ENCODE data around the gene TYMP. TPM values are rescaled to one million over a fixed set of nuclear protein-coding genes. Genes with fewer than 3 reads are reported as not detected.
"Not testable (repeated sequence)": the region's sequence is repeated elsewhere in the genome, so short reads cannot be mapped to it uniquely, and the experiment has no call there.

The TYMP gene
- total RNA-seq, 2 donors from 2014 or later, result 71.5 to 101 TPM

GRCh38 chr22:50523806-50524675 lies 5.8 kb downstream of the TYMP start:
- DNase-seq (no peak), ATAC-seq (replicated peaks in 1 of 2) (no peak)
- Mint-ChIP-seq H3K4me1 (ENCODE audit: low read depth) (peaks cover 39% of the 10 kb centered on the region), H3K4me3 (peak overlapping the region; percentile 90 to 96), H3K27ac (peak overlapping the region; percentile 94), H3K36me3 (ENCODE audit: insufficient read depth in 2 of 2) (peaks cover 11 to 24% of the 10 kb centered on the region in 2 donors), H3K9me3 (no peaks in the 10 kb centered on the region), H3K27me3 (ENCODE audit: low read depth) (no peaks in the 10 kb centered on the region)

GRCh38 chr22:50523458-50523805 lies 6.4 kb downstream of the TYMP start:
- H3K9me3 Mint-ChIP-seq, result no peaks in the 10 kb centered on the region
- H3K27ac Mint-ChIP-seq, result no peak overlapping the region
- peaks cover 9 to 22% of the 10 kb centered on the region in 2 donors for H3K36me3 Mint-ChIP-seq (ENCODE audit: insufficient read depth in 2 of 2)
- H3K4me3 Mint-ChIP-seq, result peak overlapping the region; percentile 29 to 96
- ATAC-seq (replicated peaks in 1 of 2) (no peak), DNase-seq (no peak)
- H3K4me1 Mint-ChIP-seq (ENCODE audit: low read depth), result peaks cover 34% of the 10 kb centered on the region
- no peaks in the 10 kb centered on the region for H3K27me3 Mint-ChIP-seq (ENCODE audit: low read depth)

GRCh38 chr22:50522806-50523438 lies 6.9 kb downstream of the TYMP start:
- DNase-seq, result no peak
- Mint-ChIP-seq H3K9me3 (no peaks in the 10 kb centered on the region), H3K27ac (no peak overlapping the region), H3K27me3 (ENCODE audit: low read depth) (no peaks in the 10 kb centered on the region), H3K4me1 (ENCODE audit: low read depth) (peaks cover 31% of the 10 kb centered on the region), H3K36me3 (ENCODE audit: insufficient read depth in 2 of 2) (peaks cover 5 to 21% of the 10 kb centered on the region in 2 donors), H3K4me3 (peak overlapping the region; percentile 29)
- ATAC-seq (replicated peaks in 1 of 2), result no peak

GRCh38 chr22:50522208-50522805 lies 7.5 kb downstream of the TYMP start:
- no peaks in the 10 kb centered on the region for H3K9me3 Mint-ChIP-seq
- DNase-seq (no peak), ATAC-seq (replicated peaks in 1 of 2) (no peak)
- H3K4me1 Mint-ChIP-seq (ENCODE audit: low read depth), result peaks cover 25% of the 10 kb centered on the region
- no peak overlapping the region for H3K4me3 Mint-ChIP-seq
- H3K27ac Mint-ChIP-seq, result no peak overlapping the region
- peaks cover 4 to 18% of the 10 kb centered on the region in 2 donors for H3K36me3 Mint-ChIP-seq (ENCODE audit: insufficient read depth in 2 of 2)
- H3K27me3 Mint-ChIP-seq (ENCODE audit: low read depth), result no peaks in the 10 kb centered on the region

GRCh38 chr22:50521710-50522109 lies 8.1 kb downstream of the TYMP start:
- peaks cover 19% of the 10 kb centered on the region for H3K4me1 Mint-ChIP-seq (ENCODE audit: low read depth)
- no peak for ATAC-seq (replicated peaks in 1 of 2)
- DNase-seq, result no peak
- H3K27ac Mint-ChIP-seq, result no peak overlapping the region
- no peak overlapping the region for H3K4me3 Mint-ChIP-seq
- no peaks in the 10 kb centered on the region for H3K9me3 Mint-ChIP-seq
- H3K36me3 Mint-ChIP-seq (ENCODE audit: insufficient read depth in 2 of 2), result peaks cover 4 to 16% of the 10 kb centered on the region in 2 donors
- H3K27me3 Mint-ChIP-seq (ENCODE audit: low read depth), result no peaks in the 10 kb centered on the region

- no peak for DNase-seq
- Mint-ChIP-seq H3K27ac (no peak overlapping the region), H3K36me3 (ENCODE audit: insufficient read depth in 2 of 2) (peaks cover 4 to 21% of the 10 kb centered on the region in 2 donors), H3K4me1 (ENCODE audit: low read depth) (peaks cover 19% of the 10 kb centered on the region), H3K27me3 (ENCODE audit: low read depth) (no peaks in the 10 kb centered on the region), H3K9me3 (no peaks in the 10 kb centered on the region), H3K4me3 (no peak overlapping the region)
- no peak for ATAC-seq (replicated peaks in 1 of 2)
Observed at GRCh38 chr22:50520826-50521453, 8.9 kb downstream of the TYMP start.

- not testable (repeated sequence) for H3K27ac Mint-ChIP-seq; H3K4me3 Mint-ChIP-seq; H3K27me3 Mint-ChIP-seq (ENCODE audit: low read depth); DNase-seq; H3K9me3 Mint-ChIP-seq; ATAC-seq (replicated peaks in 1 of 2)
- Mint-ChIP-seq H3K4me1 (ENCODE audit: low read depth) (peaks cover 25% of the 10 kb centered on the region), H3K36me3 (ENCODE audit: insufficient read depth in 2 of 2) (peaks cover 4 to 24% of the 10 kb centered on the region in 2 donors)
Observed at GRCh38 chr22:50520184-50520583, 9.6 kb downstream of the TYMP start.

GRCh38 chr22:50519151-50519550 lies 10.7 kb downstream of the TYMP start:
- ATAC-seq (replicated peaks in 1 of 2) (no peak), DNase-seq (no peak)
- Mint-ChIP-seq H3K4me3 (no peak overlapping the region), H3K9me3 (no peaks in the 10 kb centered on the region), H3K4me1 (ENCODE audit: low read depth) (peaks cover 24% of the 10 kb centered on the region), H3K36me3 (ENCODE audit: insufficient read depth in 2 of 2) (peaks cover 3 to 27% of the 10 kb centered on the region in 2 donors), H3K27ac (no peak overlapping the region), H3K27me3 (ENCODE audit: low read depth) (no peaks in the 10 kb centered on the region)

- peaks cover 3 to 29% of the 10 kb centered on the region in 2 donors for H3K36me3 Mint-ChIP-seq (ENCODE audit: insufficient read depth in 2 of 2)
- DNase-seq (no peak), ATAC-seq (replicated peaks in 1 of 2) (no peak)
- H3K4me3 Mint-ChIP-seq, result no peak overlapping the region
- H3K27me3 Mint-ChIP-seq (ENCODE audit: low read depth), result no peaks in the 10 kb centered on the region
- H3K27ac Mint-ChIP-seq, result no peak overlapping the region
- H3K4me1 Mint-ChIP-seq (ENCODE audit: low read depth), result peaks cover 25% of the 10 kb centered on the region
- H3K9me3 Mint-ChIP-seq, result no peaks in the 10 kb centered on the region
Observed at GRCh38 chr22:50518606-50519005, 11.2 kb downstream of the TYMP start.

GRCh38 chr22:50517495-50518260 lies 12.1 kb downstream of the TYMP start:
- Mint-ChIP-seq H3K27ac (no peak overlapping the region), H3K27me3 (ENCODE audit: low read depth) (no peaks in the 10 kb centered on the region), H3K4me1 (ENCODE audit: low read depth) (peaks cover 26% of the 10 kb centered on the region), H3K36me3 (ENCODE audit: insufficient read depth in 2 of 2) (peaks cover 3 to 27% of the 10 kb centered on the region in 2 donors), H3K9me3 (no peaks in the 10 kb centered on the region), H3K4me3 (no peak overlapping the region)
- DNase-seq (no peak), ATAC-seq (replicated peaks in 1 of 2) (no peak)

GRCh38 chr22:50516891-50517290 lies 12.9 kb downstream of the TYMP start:
- Mint-ChIP-seq H3K27ac (no peak overlapping the region), H3K9me3 (no peaks in the 10 kb centered on the region), H3K36me3 (ENCODE audit: insufficient read depth in 2 of 2) (peaks cover 6 to 32% of the 10 kb centered on the region in 2 donors), H3K4me3 (no peak overlapping the region), H3K27me3 (ENCODE audit: low read depth) (no peaks in the 10 kb centered on the region), H3K4me1 (ENCODE audit: low read depth) (peaks cover 34% of the 10 kb centered on the region)
- no peak for ATAC-seq (replicated peaks in 1 of 2)
- DNase-seq, result no peak

GRCh38 chr22:50516068-50516467 lies 13.7 kb downstream of the TYMP start:
- ATAC-seq (replicated peaks in 1 of 2), result no peak
- Mint-ChIP-seq H3K4me3 (no peak overlapping the region), H3K27ac (no peak overlapping the region), H3K27me3 (ENCODE audit: low read depth) (no peaks in the 10 kb centered on the region), H3K9me3 (no peaks in the 10 kb centered on the region), H3K4me1 (ENCODE audit: low read depth) (peaks cover 38% of the 10 kb centered on the region), H3K36me3 (ENCODE audit: insufficient read depth in 2 of 2) (peaks cover 6 to 31% of the 10 kb centered on the region in 2 donors)
- DNase-seq, result no peak

Data from activated T-cell treated with anti-CD3 and anti-CD28 coated beads, Interleukin-2, amount 50 U/mL, for 72 hours (primary cell).